Hepatocyte (in vitro differentiated cells): Measurements from ENCODE around the gene ZNF610. TPM values are rescaled to one million over a fixed set of nuclear protein-coding genes. Genes with fewer than 3 reads are reported as not detected.
A peak's percentile ranks its signal among the peaks of the same experiment; 100 is the strongest.

ENCODE experiments used
- DNase-seq: peaks from one replicate; pipeline ENCODE4 v3.0.0-alpha.2; 2016; ENCODE audit warnings: low spot score
- H2AFZ ChIP-seq: fragments of 200-600 bp; sonication (generic); 2 replicates; pipeline ENCODE4 v1.6.0; 2016; ENCODE audit warnings: antibody characterized with exemption, mild to moderate bottlenecking
- H3K27ac ChIP-seq: fragments of 200-600 bp; sonication (generic); 2 replicates; pipeline ENCODE4 v1.5.1; 2016; ENCODE audit warnings: mild to moderate bottlenecking
- H3K27me3 ChIP-seq: fragments of 200-600 bp; sonication (generic); 2 replicates; pipeline ENCODE4 v1.6.1; 2016
- H3K36me3 ChIP-seq: fragments of 200-600 bp; sonication (generic); replicated peaks from 2 replicates; pipeline ENCODE4 v1.5.1; 2016; ENCODE audit warnings: low read depth; ENCODE audit not compliant: insufficient read depth
- H3K4me1 ChIP-seq: fragments of 200-600 bp; sonication (generic); 2 replicates; pipeline ENCODE4 v1.5.1; 2016; ENCODE audit warnings: mild to moderate bottlenecking, moderate library complexity; ENCODE audit not compliant: insufficient read depth
- H3K4me2 ChIP-seq: fragments of 200-600 bp; sonication (generic); 2 replicates; pipeline ENCODE4 v1.6.0; 2016
- H3K4me3 ChIP-seq: fragments of 200-600 bp; sonication (generic); 2 replicates; pipeline ENCODE4 v1.5.1; 2016; ENCODE audit warnings: mild to moderate bottlenecking
- H3K79me2 ChIP-seq: fragments of 200-600 bp; sonication (generic); 2 replicates; pipeline ENCODE4 v1.6.0; 2017; ENCODE audit warnings: mild to moderate bottlenecking
- H3K9me2 ChIP-seq: fragments of 200-600 bp; sonication (generic); replicated peaks from 2 replicates; pipeline ENCODE4 v1.6.0; 2017; ENCODE audit warnings: mild to moderate bottlenecking; ENCODE audit not compliant: insufficient read depth
- H3K9me3 ChIP-seq: fragments of 200-600 bp; sonication (generic); 2 replicates; pipeline ENCODE4 v1.5.1; 2016; ENCODE audit warnings: low read depth, mild to moderate bottlenecking
- H4K20me1 ChIP-seq: fragments of 200-600 bp; sonication (generic); 2 replicates; pipeline ENCODE4 v1.6.0; 2016; ENCODE audit warnings: mild to moderate bottlenecking; ENCODE audit not compliant: insufficient read depth, poor library complexity, severe bottlenecking
- CTCF ChIP-seq: fragments of 200-600 bp; sonication (generic); IDR thresholded peaks from 2 replicates; pipeline ENCODE4 v1.5.1; 2016; ENCODE audit warnings: antibody characterized with exemption, mild to moderate bottlenecking; ENCODE audit not compliant: poor library complexity
- EZH2 ChIP-seq: fragments of 200-600 bp; sonication (generic); IDR thresholded peaks from 2 replicates; pipeline ENCODE4 v1.6.1; 2016; ENCODE audit warnings: antibody characterized with exemption, mild to moderate bottlenecking, borderline replicate concordance
- EZH2phosphoT487 ChIP-seq: fragments of 200-600 bp; sonication (generic); IDR thresholded peaks from one replicate; pipeline ENCODE4 v1.6.1; 2018; ENCODE audit warnings: antibody characterized with exemption, mild to moderate bottlenecking, low read depth, moderate library complexity; ENCODE audit not compliant: unreplicated experiment, severe bottlenecking
- WGBS: methylation state at CpG from one replicate; pipeline ENCODE4 v1.1.6; 2016; ENCODE audit warnings: low lambda C conversion rate; ENCODE audit errors: missing lambda C conversion rate; 5-methylcytosine and 5-hydroxymethylcytosine counted together
- polyA plus RNA-seq: library from polyadenylated mRNA; unstranded; fragments of >200 nt; fragmentation: Nextera tagmentation; extraction: Ambion mirVana; gene quantifications from 2 replicates; pipeline ENCODE4 v1.2.1, GENCODE V29; 2016
- total RNA-seq: library from RNA; depleted of rRNA; stranded (reverse); fragments of >200 nt; gene quantifications from 2 replicates; pipeline ENCODE4 v1.2.3, GENCODE V29; 2014

ZNF610 gene
- total and polyA plus RNA-seq, 2 experiments from 2014 or later = 5.3 to 5.7 TPM

- no peak for TF ChIP-seq CTCF
- no peak for TF ChIP-seq EZH2phosphoT487
- TF ChIP-seq EZH2 = no peak
- Histone ChIP-seq H2AFZ (peak overlapping the region; percentile 88), H3K36me3 (peaks cover 7% of the 10 kb centered on the region), H3K27me3 (no peaks in the 10 kb centered on the region), H3K4me3 (peak overlapping the region; percentile 73), H3K79me2 (peaks cover 21% of the 10 kb centered on the region), H3K9me3 (peaks cover 34% of the 10 kb centered on the region), H4K20me1 (no peaks in the 10 kb centered on the region), H3K4me2 (peak overlapping the region; percentile 75), H3K4me1 (peaks cover 3% of the 10 kb centered on the region), H3K27ac (peak overlapping the region; percentile 100), H3K9me2 (no peaks in the 10 kb centered on the region)
- WGBS = 54% methylated on average over 7 of the region's 7 CpGs
- no peak for DNase-seq
Measured at GRCh38 chr19:52370341-52370710, 34.3 kb downstream of the ZNF610 start.

DNA sequence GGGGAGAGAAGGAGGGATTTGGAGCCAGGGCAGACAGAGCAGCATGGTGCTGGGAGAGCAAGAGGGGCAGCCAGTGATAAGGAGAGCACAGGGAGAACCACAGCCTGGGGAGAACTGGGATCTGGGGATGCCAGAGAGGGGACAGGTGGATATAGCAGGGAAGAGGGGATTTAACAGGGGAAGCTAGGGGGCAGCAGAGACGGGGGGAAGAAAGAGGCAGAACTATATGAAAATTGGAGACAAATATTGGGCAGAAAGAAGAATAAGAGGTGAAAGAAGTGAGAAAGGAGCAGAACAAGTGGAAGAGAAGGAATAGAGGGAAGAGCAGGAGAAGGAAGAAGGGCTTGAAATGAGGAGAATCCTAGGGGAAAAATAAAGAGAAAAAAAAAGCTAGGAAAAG is 55.1 kb downstream of the ZNF610 start:
- no peak for TF ChIP-seq EZH2
- TF ChIP-seq CTCF = no peak
- no peak for TF ChIP-seq EZH2phosphoT487
- H3K4me2 ChIP-seq = no peak overlapping the region
- H3K9me3 ChIP-seq = peaks cover 9% of the 10 kb centered on the region

DNA sequence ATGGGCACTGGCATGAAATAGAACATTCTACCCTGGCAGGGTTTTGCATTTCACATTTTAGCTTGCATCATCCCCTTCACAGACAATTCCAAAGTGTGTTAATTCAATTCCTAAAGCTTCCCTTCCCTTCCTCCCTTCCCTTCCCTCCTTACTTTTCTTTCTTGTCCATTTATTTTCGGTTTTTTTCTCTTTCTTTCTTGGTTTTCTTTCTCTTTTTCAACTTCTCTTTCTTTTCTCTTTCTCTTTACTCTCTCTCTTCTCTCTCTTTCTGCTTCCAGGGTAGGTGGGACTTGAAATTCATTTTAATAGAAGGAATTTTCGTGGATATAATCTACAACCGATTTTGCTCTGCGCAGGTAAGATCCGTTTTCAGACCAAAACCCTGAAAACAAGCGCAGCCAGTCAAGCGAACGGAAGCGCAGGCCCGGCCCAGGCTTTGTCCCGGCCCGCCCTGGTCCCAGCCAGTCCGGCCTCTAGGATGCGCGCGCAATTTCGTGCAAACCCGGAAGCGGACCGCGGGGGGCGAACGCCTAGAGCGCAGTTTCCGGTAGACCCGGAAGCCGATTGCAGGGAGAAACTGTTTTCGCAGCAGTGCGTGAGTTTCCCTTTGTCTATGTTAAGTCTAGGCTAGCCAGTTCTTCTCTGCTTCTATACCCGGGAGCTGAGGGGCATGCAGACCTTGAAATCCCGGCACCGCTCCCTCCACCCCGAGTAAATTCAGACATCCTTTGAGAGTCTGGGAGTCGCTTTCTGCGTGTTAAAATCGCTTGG is 61.5 kb downstream of the ZNF610 start, which contains the start of gene ZNF528:
ZNF528 (plus strand) TSS at position 540 of the 771 bp plus-strand sequence. CDS start 4,165 bp downstream, outside the sequence.
- H3K27ac ChIP-seq = peak within 1 kb of the TSS; percentile 93
- H4K20me1 ChIP-seq = no peaks in the 10 kb centered on the region
- no peak for TF ChIP-seq CTCF
- TF ChIP-seq EZH2 = no peak
- TF ChIP-seq EZH2phosphoT487 = no peak
- peak within 1 kb of the TSS; percentile 70 for H3K4me3 ChIP-seq
- peak within 1 kb of the TSS; percentile 77 for H2AFZ ChIP-seq
- H3K9me2 ChIP-seq = no peaks in the 10 kb centered on the region
- H3K36me3 ChIP-seq = peaks cover 3% of the 10 kb centered on the region
- peak within 1 kb of the TSS; percentile 80 for H3K4me2 ChIP-seq
- 24% methylated on average over 36 of the region's 36 CpGs for WGBS
- no peaks in the 10 kb centered on the region for H3K4me1 ChIP-seq
- peak; percentile 96 for DNase-seq
- H3K9me3 ChIP-seq = peaks cover 4% of the 10 kb centered on the region
- H3K27me3 ChIP-seq = no peaks in the 10 kb centered on the region
- peaks cover 19% of the 10 kb centered on the region for H3K79me2 ChIP-seq

More for the DNA sequence above, 55.1 kb downstream of the ZNF610 start:
- H3K9me2 ChIP-seq = no peaks in the 10 kb centered on the region
- DNase-seq = no peak
- H3K79me2 ChIP-seq = peaks cover under 1% of the 10 kb centered on the region
- H3K27ac ChIP-seq = no peak overlapping the region
- H2AFZ ChIP-seq = no peak overlapping the region
- no peaks in the 10 kb centered on the region for H3K27me3 ChIP-seq
- WGBS = no CpG with 5 or more reads among the region's 1 CpG
- H3K36me3 ChIP-seq = no peaks in the 10 kb centered on the region
- no peak overlapping the region for H3K4me3 ChIP-seq
- H3K4me1 ChIP-seq = no peaks in the 10 kb centered on the region
- no peaks in the 10 kb centered on the region for H4K20me1 ChIP-seq
